ENCODE data around the gene SLC32A1. TPM values are rescaled to one million over a fixed set of nuclear protein-coding genes. Genes with fewer than 3 reads are reported as not detected.

Gene SLC32A1
- total RNA-seq, 4 donors from 2014 or later: not detected

- peaks cover 18 to 100% (median 18%) of the 10 kb centered on the region in 3 donors for H3K36me3 ChIP-seq
- WGBS, 2 donors: 87 to 89% methylated on average over 13 of the region's 13 CpGs
- TF ChIP-seq, protein P1, sequence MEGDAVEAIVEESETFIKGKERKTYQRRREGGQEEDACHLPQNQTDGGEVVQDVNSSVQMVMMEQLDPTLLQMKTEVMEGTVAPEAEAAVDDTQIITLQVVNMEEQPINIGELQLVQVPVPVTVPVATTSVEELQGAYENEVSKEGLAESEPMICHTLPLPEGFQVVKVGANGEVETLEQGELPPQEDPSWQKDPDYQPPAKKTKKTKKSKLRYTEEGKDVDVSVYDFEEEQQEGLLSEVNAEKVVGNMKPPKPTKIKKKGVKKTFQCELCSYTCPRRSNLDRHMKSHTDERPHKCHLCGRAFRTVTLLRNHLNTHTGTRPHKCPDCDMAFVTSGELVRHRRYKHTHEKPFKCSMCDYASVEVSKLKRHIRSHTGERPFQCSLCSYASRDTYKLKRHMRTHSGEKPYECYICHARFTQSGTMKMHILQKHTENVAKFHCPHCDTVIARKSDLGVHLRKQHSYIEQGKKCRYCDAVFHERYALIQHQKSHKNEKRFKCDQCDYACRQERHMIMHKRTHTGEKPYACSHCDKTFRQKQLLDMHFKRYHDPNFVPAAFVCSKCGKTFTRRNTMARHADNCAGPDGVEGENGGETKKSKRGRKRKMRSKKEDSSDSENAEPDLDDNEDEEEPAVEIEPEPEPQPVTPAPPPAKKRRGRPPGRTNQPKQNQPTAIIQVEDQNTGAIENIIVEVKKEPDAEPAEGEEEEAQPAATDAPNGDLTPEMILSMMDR (IDR thresholded peaks at IDR 0.05): no peak
- intact Hi-C loops (cut with DNase I): no loop called here
- H3K4me1 ChIP-seq: peaks cover 2 to 16% (median 3%) of the 10 kb centered on the region in 3 donors
- no peak overlapping the region for H3K4me3 ChIP-seq
- H3K9me3 ChIP-seq: peaks cover 0 to 6% (median 0%) of the 10 kb centered on the region in 3 donors
- H3K27ac ChIP-seq: no peak overlapping the region
- DNase-seq: no peak
- no peaks in the 10 kb centered on the region for H3K27me3 ChIP-seq
These were observed 45.4 kb downstream of the SLC32A1 start for GRCh38 chr20:38769376-38770295.

DNA sequence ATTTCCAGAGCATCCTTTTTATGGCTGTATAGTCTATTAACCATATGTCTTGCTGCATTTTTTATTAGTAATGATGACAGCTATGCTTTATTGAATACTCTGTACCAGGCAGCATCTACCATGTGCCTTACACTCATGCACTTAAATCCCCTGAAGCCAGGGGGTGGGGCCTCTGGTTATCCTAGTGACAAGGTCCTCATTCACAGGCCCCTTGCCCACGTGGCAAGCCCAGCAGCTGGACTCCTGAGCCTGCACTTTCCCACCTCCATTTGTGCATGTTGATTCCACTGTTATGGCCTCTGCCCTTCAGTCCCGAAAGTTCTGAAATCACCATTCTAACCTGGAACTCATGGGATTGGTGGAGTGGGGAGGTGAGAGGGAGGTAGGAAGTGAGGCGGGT is 46.3 kb downstream of the SLC32A1 start:
- Histone ChIP-seq H3K27me3 (no peaks in the 10 kb centered on the region), H3K4me1 (peaks cover 0 to 7% (median 0%) of the 10 kb centered on the region in 3 donors), H3K4me3 (no peak overlapping the region), H3K9me3 (peaks cover 0 to 6% (median 0%) of the 10 kb centered on the region in 3 donors), H3K36me3 (peaks cover 18 to 100% (median 18%) of the 10 kb centered on the region in 3 donors), H3K27ac (no peak overlapping the region)
- 49 to 95% methylated on average over 2 of the region's 3 CpGs for WGBS, 2 donors
- intact Hi-C loops (cut with DNase I): no loop called here
- no peak for DNase-seq
- TF ChIP-seq, protein P1 (IDR thresholded peaks at IDR 0.05): no peak

- no peak overlapping the region for H3K4me3 ChIP-seq
- no peak overlapping the region for H3K27ac ChIP-seq
- peaks cover 18 to 100% (median 18%) of the 10 kb centered on the region in 3 donors for H3K36me3 ChIP-seq
- H3K9me3 ChIP-seq: peaks cover 0 to 6% (median 0%) of the 10 kb centered on the region in 3 donors
- DNase-seq: no peak
- no peak for TF ChIP-seq POLR2A (IDR thresholded peaks at IDR 0.05)
- TF ChIP-seq, protein P1 (IDR thresholded peaks at IDR 0.05): no peak
- no peaks in the 10 kb centered on the region for H3K27me3 ChIP-seq
- intact Hi-C loops (cut with DNase I): no loop called here
- WGBS, 2 donors: 71 to 88% methylated on average over 3 to 5 of the region's 7 CpGs
- H3K4me1 ChIP-seq: peaks cover 0 to 2% (median 0%) of the 10 kb centered on the region in 3 donors
These were observed 46.7 kb downstream of the SLC32A1 start for GRCh38 chr20:38770970-38771369.

GRCh38 chr20:38771621-38772020 is 47.3 kb downstream of the SLC32A1 start:
- peaks cover 18 to 100% (median 18%) of the 10 kb centered on the region in 3 donors for H3K36me3 ChIP-seq
- no peak overlapping the region for H3K4me3 ChIP-seq
- H3K4me1 ChIP-seq: no peaks in the 10 kb centered on the region
- H3K9me3 ChIP-seq: peaks cover 0 to 6% (median 0%) of the 10 kb centered on the region in 3 donors
- 83 to 88% methylated on average over 2 to 6 of the region's 7 CpGs for WGBS, 2 donors
- H3K27me3 ChIP-seq: no peaks in the 10 kb centered on the region
- H3K27ac ChIP-seq: no peak overlapping the region
- no peak for DNase-seq
- TF ChIP-seq, protein P1 (IDR thresholded peaks at IDR 0.05): no peak
- no peak for TF ChIP-seq POLR2A (IDR thresholded peaks at IDR 0.05)
- intact Hi-C loops (cut with DNase I): no loop called here

DNA sequence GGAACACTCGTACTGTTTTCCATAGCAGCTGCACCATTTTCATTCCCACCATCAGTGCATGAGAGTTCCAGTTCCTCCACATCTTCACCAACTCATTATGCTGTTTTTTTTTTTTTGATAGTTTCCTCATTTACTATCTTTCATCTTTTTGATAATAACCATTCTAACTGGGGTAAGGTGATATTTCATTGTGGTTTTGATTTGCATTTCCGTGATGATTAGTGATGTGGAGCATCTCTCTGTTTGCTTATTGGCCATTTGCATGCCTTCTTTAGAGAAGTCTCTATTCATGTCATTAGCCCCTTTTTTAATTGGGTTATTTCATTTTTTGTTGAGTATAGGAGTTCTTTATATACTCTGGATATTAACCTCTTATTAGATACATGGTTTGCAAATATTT is 49.9 kb downstream of the SLC32A1 start:
- no peaks in the 10 kb centered on the region for H3K4me1 ChIP-seq
- H3K9me3 ChIP-seq: peaks cover 0 to 6% (median 0%) of the 10 kb centered on the region in 3 donors
- no peak overlapping the region for H3K27ac ChIP-seq
- no peak overlapping the region for H3K4me3 ChIP-seq
- peaks cover 11 to 84% (median 18%) of the 10 kb centered on the region in 3 donors for H3K36me3 ChIP-seq
- 93 to 96% methylated on average over 2 of the region's 2 CpGs for WGBS, 2 donors
- DNase-seq: no peak
- H3K27me3 ChIP-seq: no peaks in the 10 kb centered on the region
- intact Hi-C loops (cut with DNase I): no loop called here
- TF ChIP-seq POLR2A (IDR thresholded peaks at IDR 0.05): no peak
- TF ChIP-seq, protein P1 (IDR thresholded peaks at IDR 0.05): no peak
